SIG-M5 (cell line): Measurements from ENCODE around the gene EVC2.
"Not testable (repeated sequence)": the region's sequence is repeated elsewhere in the genome, so short reads cannot be mapped to it uniquely, and the experiment has no call there.

ENCODE experiments used
- DNase-seq: peaks from one replicate; lab custom pipeline; 2025; lab: John Stamatoyannopoulos, UW

EVC2 gene

GRCh38 chr4:5742388-5742787 lies 34.0 kb upstream of the EVC2 start:
- no peak for DNase-seq

- no peak for DNase-seq
Measured at GRCh38 chr4:5738061-5738460, 29.7 kb upstream of the EVC2 start.

DNA sequence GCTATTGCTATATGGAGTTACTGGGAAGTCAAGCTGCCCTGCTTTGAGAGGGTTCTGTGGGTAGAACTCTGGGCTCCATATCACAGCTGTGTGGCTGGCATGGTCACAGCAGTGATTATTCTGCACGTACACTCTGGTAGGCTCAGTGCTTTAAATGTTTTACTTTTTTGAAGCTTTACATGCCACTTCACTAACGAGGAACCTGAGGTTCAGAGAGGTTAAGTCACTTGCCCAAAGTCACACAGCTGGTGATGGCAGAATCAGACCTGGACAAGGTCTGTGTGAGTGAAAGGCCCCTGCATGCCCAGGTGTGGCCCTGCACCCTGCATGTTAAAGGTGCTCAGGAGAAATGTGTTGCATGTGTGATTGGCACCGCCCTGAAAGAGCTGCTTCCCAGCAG lies 27.1 kb upstream of the EVC2 start:
- no peak for DNase-seq

GRCh38 chr4:5734853-5735252 lies 26.5 kb upstream of the EVC2 start:
- DNase-seq, result no peak

- DNase-seq, result no peak
Measured at GRCh38 chr4:5732158-5732557, 23.8 kb upstream of the EVC2 start.

DNA sequence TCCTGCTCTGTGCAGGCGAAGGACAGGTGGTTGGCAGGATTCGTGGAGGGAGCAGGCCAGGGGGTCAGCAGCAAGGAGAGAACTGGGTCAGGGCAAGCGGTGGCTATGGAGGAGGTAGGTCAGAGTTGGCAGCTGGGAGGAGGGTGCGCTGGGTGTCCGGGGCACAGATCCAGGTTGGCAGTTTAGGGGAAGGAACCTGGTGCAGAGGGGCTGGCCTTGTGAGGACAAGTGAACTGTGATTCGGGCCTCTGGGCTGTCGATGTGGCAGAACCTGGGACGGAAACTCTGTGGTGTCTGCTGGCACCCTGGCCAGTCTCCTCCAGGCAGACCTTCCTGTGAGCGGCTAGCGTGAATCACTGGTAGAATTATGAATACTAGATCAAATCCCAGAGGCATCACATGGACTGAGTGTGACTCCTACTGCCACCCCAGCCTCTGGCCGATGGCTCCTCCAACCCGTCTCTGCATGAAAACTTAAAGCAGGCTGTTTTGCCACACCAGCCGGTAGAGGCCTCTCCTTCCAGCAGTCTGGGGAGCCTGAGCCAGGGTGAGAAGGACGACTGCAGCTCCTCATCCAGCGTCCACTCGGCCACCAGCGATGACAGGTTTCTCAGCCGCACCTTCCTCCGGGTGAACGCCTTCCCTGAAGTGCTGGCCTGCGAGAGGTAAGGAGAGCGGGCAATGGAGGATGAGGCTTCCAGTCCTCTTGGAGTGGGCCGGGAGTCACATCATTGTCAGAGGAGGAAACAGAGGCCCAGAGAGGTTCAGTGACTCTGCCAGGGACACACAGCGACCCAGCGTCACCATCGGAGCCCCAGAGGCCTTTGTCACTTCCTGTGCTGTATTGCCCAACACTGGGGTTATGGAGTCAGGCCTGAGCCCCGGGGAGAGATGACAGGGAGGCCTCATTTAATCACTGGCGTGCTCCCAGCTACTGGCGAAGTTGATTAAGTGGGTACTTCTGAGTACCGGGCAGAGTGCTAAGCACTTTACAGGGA lies 22.9 kb upstream of the EVC2 start:
- DNase-seq, result no peak

GRCh38 chr4:5730436-5730835 lies 22.1 kb upstream of the EVC2 start:
- DNase-seq, result no peak

- DNase-seq, result not testable (repeated sequence)
Measured at GRCh38 chr4:5728412-5728811, 20.1 kb upstream of the EVC2 start.

DNA sequence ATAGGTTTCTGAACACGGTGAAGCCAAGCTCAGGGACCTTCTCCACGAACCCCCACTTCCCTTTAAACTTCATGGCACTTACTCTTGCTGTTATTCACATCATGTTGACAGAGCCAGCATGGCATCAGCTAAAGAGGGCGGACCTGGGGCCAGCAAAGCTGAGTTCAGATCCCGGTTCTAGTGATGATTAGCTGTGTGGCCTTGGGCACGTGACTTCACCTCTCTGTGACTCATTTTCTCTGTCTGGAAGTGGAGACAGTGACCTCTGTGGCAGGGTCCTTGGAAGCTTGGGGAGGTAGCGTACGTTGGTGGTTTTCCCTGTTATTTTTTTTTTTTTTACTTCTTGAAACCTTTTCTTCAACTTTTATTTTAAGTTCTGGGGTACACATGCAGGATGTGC lies 16.0 kb upstream of the EVC2 start:
- no peak for DNase-seq

DNA sequence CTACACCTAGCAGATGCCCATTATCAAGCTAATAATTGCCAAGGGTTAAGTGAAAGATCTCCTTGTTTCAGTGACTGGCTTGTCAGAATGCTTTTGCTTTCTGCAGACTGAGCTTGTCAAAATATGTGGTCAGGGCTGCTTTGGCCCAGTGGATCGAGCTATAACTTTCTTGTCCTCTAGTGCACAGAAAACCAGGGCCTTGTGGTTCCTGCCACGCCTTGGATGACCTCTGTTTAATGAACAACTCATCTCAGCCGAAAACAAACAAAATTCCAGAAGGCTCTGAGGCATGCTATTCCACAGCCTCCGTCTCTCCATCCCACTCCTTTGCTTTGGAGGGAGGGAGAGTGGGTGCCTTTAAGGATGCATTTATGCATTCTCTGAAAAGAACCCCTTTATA lies 14.0 kb upstream of the EVC2 start:
- no peak for DNase-seq

- DNase-seq, result no peak
Measured at GRCh38 chr4:5721923-5722322, 13.6 kb upstream of the EVC2 start.

DNA sequence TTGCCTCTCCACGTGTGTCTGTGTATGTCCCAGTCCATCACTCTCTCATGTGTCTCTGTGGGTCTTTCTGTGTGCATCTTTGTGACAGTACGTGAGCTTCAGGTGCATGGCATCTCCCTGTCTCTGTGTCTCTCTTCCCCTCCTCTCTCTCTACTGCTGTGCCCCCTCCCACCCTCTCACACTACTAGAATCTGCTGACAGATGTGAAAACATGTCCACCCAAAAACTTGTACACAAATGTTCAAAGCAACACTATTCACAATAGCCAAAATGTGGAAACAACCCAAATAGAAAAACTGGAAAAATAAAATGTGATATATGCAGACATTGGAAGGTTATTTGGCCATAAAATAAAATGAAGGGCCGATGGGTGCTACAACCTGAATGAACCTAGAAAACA lies 12.6 kb upstream of the EVC2 start:
- no peak for DNase-seq

GRCh38 chr4:5720157-5720850 lies 11.9 kb upstream of the EVC2 start:
- DNase-seq, result no peak

DNA sequence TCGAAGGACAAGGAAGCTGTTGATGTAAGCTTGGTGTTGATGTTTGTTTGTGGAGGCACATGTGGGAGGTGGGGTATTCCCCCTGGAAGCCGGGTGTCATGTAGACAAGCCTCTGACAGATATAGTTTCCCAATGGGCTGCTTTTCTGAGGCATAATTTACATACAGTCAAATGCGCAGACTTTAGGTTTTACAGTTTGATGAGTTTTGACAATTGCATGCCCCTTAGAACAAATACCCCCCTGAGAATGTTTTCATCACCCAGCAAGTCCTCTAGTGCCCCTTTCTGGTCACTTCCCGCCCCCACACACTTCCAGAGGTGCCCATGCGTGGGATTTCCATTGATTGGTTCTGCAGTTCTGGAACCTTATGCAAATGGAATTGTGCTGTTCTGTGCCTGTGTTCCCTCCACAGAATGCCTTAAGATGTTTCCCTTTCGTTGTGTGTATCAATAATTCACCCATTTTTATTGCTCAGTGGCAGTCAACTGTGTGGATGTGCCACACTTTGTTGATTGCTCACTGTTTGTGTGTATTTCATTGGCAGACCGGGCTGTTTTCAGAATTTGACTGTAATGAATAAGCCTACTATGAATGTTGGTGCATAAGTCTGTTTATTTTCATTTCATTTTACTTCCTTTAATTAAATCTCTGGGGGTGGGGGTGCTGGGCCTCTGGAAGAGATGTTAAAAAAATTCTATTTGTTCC lies 11.1 kb upstream of the EVC2 start:
- DNase-seq, result no peak

- DNase-seq, result no peak
Measured at GRCh38 chr4:5718411-5718810, 10.1 kb upstream of the EVC2 start.

GRCh38 chr4:5717449-5718158 lies 9.2 kb upstream of the EVC2 start:
- DNase-seq, result no peak

DNA sequence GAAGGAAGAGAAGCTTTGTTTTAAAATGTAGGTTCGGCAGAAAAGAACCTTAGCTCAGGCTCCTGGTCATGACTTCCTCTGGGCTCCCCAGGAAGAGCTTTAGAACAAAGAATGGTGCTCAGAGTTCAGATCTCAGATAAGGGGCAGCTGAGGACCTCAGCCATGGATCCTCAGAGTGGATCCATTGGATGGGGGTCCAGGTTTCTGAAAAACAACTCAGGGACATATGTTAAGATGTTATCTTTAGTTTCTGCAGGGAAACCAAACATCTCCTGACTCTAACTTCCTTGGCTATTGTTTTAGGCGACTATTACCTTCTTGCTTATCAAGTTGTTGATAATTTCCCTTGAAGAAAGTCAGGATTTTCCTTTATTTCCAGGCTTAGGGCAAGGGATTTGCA lies 8.0 kb upstream of the EVC2 start:
- no peak for DNase-seq

GRCh38 chr4:5715357-5715756 lies 7.0 kb upstream of the EVC2 start:
- DNase-seq, result no peak

GRCh38 chr4:5713861-5714260 lies 5.5 kb upstream of the EVC2 start:
- no peak for DNase-seq

- no peak for DNase-seq
Measured at GRCh38 chr4:5712931-5713330, 4.6 kb upstream of the EVC2 start.

DNA sequence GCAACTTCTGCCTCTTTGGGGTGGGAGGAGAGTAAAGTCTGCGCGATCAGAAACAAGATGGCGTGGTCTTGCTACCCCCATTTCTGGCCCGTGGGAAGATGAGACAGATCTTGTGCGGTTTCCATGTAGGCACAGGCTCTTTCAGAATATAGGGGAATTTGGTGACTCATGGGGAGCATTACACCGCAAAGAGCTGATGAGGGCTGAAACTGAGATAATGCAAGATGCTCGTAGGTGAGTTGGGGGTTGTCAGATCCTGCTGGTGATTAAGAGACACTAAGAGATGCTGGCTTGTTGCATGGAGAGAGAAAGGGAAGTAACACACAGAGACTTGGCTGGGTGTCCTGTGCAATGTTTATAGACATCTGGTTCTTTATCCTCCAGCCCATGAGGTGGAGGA lies 4.2 kb upstream of the EVC2 start:
- no peak for DNase-seq
